Spleen (tissue), 7 donors: ENCODE data around the gene SMIM12.

Experiments
- CTCF ChIP-seq, 11 experiments: fragments of 200-600 bp in 7 of 11; fragments of 450-650 bp in 4 of 11; sonication (generic) in 4 of 11; IDR thresholded peaks in 8 of 11; conservative IDR thresholded peaks in 3 of 11; 1 replicate in 7 of 11; 2 replicates in 4 of 11; pipeline versions ENCODE4 v1.4.0 to v1.8.0; 2016 to 2021; ENCODE audit warnings: antibody characterized with exemption in 11 of 11, inconsistent platforms in 4 of 11, mild to moderate bottlenecking in 1 of 11
- POLR2A ChIP-seq, 3 donors: fragments of 450-650 bp; IDR thresholded peaks; one replicate each; pipeline ENCODE4 v1.5.1; 2017; ENCODE audit warnings: antibody characterized with exemption in 3 of 3, mild to moderate bottlenecking in 1 of 3
- POLR2AphosphoS5 ChIP-seq, 3 donors: sonication (generic); formaldehyde crosslinking; IDR thresholded peaks; one replicate each; pipeline ENCODE4 v1.5.1; 2017; ENCODE audit warnings: antibody characterized with exemption in 3 of 3
- donor health status: DM: no; HTN: no; CAD: no; lungs with moderate emphysema.
- donor health status: DM: no; HTN: no; CAD: no.
- donor health status: DM: no; HTN: no; CAD: no.

GRCh38 chr1:34858901-34859445 is 576 bp downstream of the SMIM12 start:
- TF ChIP-seq CTCF (IDR thresholded peaks at IDR 0.05 in 8 of 11, conservative IDR thresholded peaks at IDR 0.05 in 3 of 11) (no peak), POLR2A (IDR thresholded peaks at IDR 0.05) (no peak), POLR2AphosphoS5 (IDR thresholded peaks at IDR 0.05) (no peak)
